Nephron (organoid): Measurements from ENCODE around the gene SPATS2L.
A peak's percentile ranks its signal among the peaks of the same experiment; 100 is the strongest.

Experiments used
- H3K27ac Mint-ChIP-seq, 3 experiments: 2 replicates each; pipeline ENCODE4 v1.8.0; 2020; ENCODE audit warnings: mixed read lengths in 3 of 3, mild to moderate bottlenecking in 2 of 3, moderate library complexity in 1 of 3
- H3K27me3 Mint-ChIP-seq: 2 replicates; pipeline ENCODE4 v1.8.0; 2021; ENCODE audit warnings: low read depth, mild to moderate bottlenecking, moderate library complexity, mixed read lengths
- H3K36me3 Mint-ChIP-seq: 2 replicates; pipeline ENCODE4 v1.8.0; 2020; ENCODE audit warnings: low read depth, mixed read lengths
- H3K4me1 Mint-ChIP-seq: 2 replicates; pipeline ENCODE4 v1.8.0; 2020; ENCODE audit warnings: mixed read lengths
- H3K4me3 Mint-ChIP-seq, 3 experiments: 2 replicates each; pipeline ENCODE4 v1.8.0; 2020; ENCODE audit warnings: mild to moderate bottlenecking in 3 of 3, mixed read lengths in 3 of 3, moderate library complexity in 2 of 3
- H3K9me3 Mint-ChIP-seq: 2 replicates; pipeline ENCODE4 v1.8.0; 2020; ENCODE audit warnings: mixed read lengths
- CTCF ChIP-seq, 3 experiments: fragments of 200-600 bp; sonication (generic); IDR thresholded peaks; one replicate each; pipeline ENCODE4 v1.5.0; 2021; ENCODE audit warnings: antibody characterized with exemption in 3 of 3; ENCODE audit not compliant: unreplicated experiment in 3 of 3

The SPATS2L gene

GRCh38 chr2:200444530-200444929 lies 138.0 kb downstream of the SPATS2L start:
- Mint-ChIP-seq H3K9me3 (no peaks in the 10 kb centered on the region), H3K4me1 (peaks cover 74% of the 10 kb centered on the region), H3K4me3 (no peak overlapping the region), H3K36me3 (peaks cover 63% of the 10 kb centered on the region), H3K27me3 (no peaks in the 10 kb centered on the region), H3K27ac (peak overlapping the region; percentile 41 to 84 (median 50))
- TF ChIP-seq CTCF (IDR thresholded peaks at IDR 0.05; ENCODE audit: unreplicated experiment in 3 of 3), result no peak

GRCh38 chr2:200445284-200445683 lies 138.8 kb downstream of the SPATS2L start:
- H3K27me3 Mint-ChIP-seq, result no peaks in the 10 kb centered on the region
- no peak for TF ChIP-seq CTCF (IDR thresholded peaks at IDR 0.05; ENCODE audit: unreplicated experiment in 3 of 3)
- H3K4me3 Mint-ChIP-seq, result no peak overlapping the region
- peaks cover 61% of the 10 kb centered on the region for H3K36me3 Mint-ChIP-seq
- no peak overlapping the region for H3K27ac Mint-ChIP-seq
- no peaks in the 10 kb centered on the region for H3K9me3 Mint-ChIP-seq
- H3K4me1 Mint-ChIP-seq, result peaks cover 73% of the 10 kb centered on the region

GRCh38 chr2:200446612-200447011 lies 140.1 kb downstream of the SPATS2L start:
- Mint-ChIP-seq H3K27me3 (no peaks in the 10 kb centered on the region), H3K36me3 (peaks cover 59% of the 10 kb centered on the region), H3K9me3 (no peaks in the 10 kb centered on the region), H3K27ac (peak overlapping the region in 1 of 3 experiments; percentile 51), H3K4me3 (no peak overlapping the region), H3K4me1 (peaks cover 63% of the 10 kb centered on the region)
- TF ChIP-seq CTCF (IDR thresholded peaks at IDR 0.05; ENCODE audit: unreplicated experiment in 3 of 3), result no peak

- H3K36me3 Mint-ChIP-seq, result peaks cover 56% of the 10 kb centered on the region
- H3K4me3 Mint-ChIP-seq, result no peak overlapping the region
- no peaks in the 10 kb centered on the region for H3K27me3 Mint-ChIP-seq
- peak overlapping the region in 2 of 3 experiments; percentile 21 to 51 for H3K27ac Mint-ChIP-seq
- no peak for TF ChIP-seq CTCF (IDR thresholded peaks at IDR 0.05; ENCODE audit: unreplicated experiment in 3 of 3)
- H3K9me3 Mint-ChIP-seq, result no peaks in the 10 kb centered on the region
- H3K4me1 Mint-ChIP-seq, result peaks cover 57% of the 10 kb centered on the region
Observed at GRCh38 chr2:200447139-200447855, 140.8 kb downstream of the SPATS2L start.

- Mint-ChIP-seq H3K4me1 (peaks cover 46% of the 10 kb centered on the region), H3K36me3 (peaks cover 54% of the 10 kb centered on the region), H3K4me3 (no peak overlapping the region), H3K27me3 (no peaks in the 10 kb centered on the region), H3K9me3 (no peaks in the 10 kb centered on the region), H3K27ac (peak overlapping the region in 1 of 3 experiments; percentile 52)
- no peak for TF ChIP-seq CTCF (IDR thresholded peaks at IDR 0.05; ENCODE audit: unreplicated experiment in 3 of 3)
Observed at GRCh38 chr2:200448455-200448854, 142.0 kb downstream of the SPATS2L start.

GRCh38 chr2:200449149-200449548 lies 142.7 kb downstream of the SPATS2L start:
- Mint-ChIP-seq H3K27ac (peak overlapping the region in 1 of 3 experiments; percentile 52), H3K4me3 (no peak overlapping the region), H3K27me3 (no peaks in the 10 kb centered on the region), H3K4me1 (peaks cover 39% of the 10 kb centered on the region), H3K9me3 (no peaks in the 10 kb centered on the region), H3K36me3 (peaks cover 50% of the 10 kb centered on the region)
- no peak for TF ChIP-seq CTCF (IDR thresholded peaks at IDR 0.05; ENCODE audit: unreplicated experiment in 3 of 3)
